ENCODE data around the gene COL4A6. TPM values are rescaled to one million over a fixed set of nuclear protein-coding genes. Genes with fewer than 3 reads are reported as not detected.

COL4A6 gene
- total and polyA plus RNA-seq, 2 of the 8 experiments (the other 6 are each of a cell fraction or from before 2014, with no cell fraction given), result 5.9 to 11.8 TPM

- TF ChIP-seq RNF2 (IDR thresholded peaks at IDR 0.05; ENCODE audit: borderline replicate concordance, low read depth, low read length, missing control alignments, poor library complexity, severe bottlenecking), result no peak
Observed at GRCh38 chrX:108132034-108132433, 306.2 kb downstream of the COL4A6 start (continued).

All from H1 (cell line).